Neural cell (in vitro differentiated cells): ENCODE measurements around the gene TNIP2. TPM values are rescaled to one million over a fixed set of nuclear protein-coding genes. Genes with fewer than 3 reads are reported as not detected.

ENCODE experiments used
- H2AFZ ChIP-seq: fragments of 200-600, 300-800 bp; sonication (generic), shearing (Covaris generic); 2 replicates; pipeline ENCODE4 v1.6.0; 2014; ENCODE audit warnings: low read depth, mild to moderate bottlenecking, antibody characterized with exemption, low read length, moderate library complexity
- H3F3A ChIP-seq: fragments of 200-600 bp; shearing (Covaris generic); 2 replicates; pipeline ENCODE4 v1.6.1; 2016; ENCODE audit warnings: mild to moderate bottlenecking, moderate library complexity, mixed read lengths, antibody characterized with exemption, low read length; ENCODE audit not compliant: insufficient read depth, poor library complexity, severe bottlenecking
- H3K27ac ChIP-seq: fragments of 200-600, 300-800 bp; sonication (generic), shearing (Covaris generic); 2 replicates; pipeline ENCODE4 v1.5.1; 2014; ENCODE audit warnings: mild to moderate bottlenecking, low read length, moderate library complexity
- H3K27me3 ChIP-seq: fragments of 300-800, 200-600 bp; sonication (generic), shearing (Covaris generic); 2 replicates; pipeline ENCODE4 v1.6.0; 2014; ENCODE audit warnings: mild to moderate bottlenecking, low read depth, low read length, moderate library complexity; ENCODE audit not compliant: insufficient read depth
- H3K36me3 ChIP-seq: fragments of 300-800, 200-600 bp; sonication (generic), shearing (Covaris generic); 2 replicates; pipeline ENCODE4 v1.5.1; 2014; ENCODE audit warnings: mild to moderate bottlenecking, antibody characterized with exemption, low read length, moderate library complexity; ENCODE audit not compliant: insufficient read depth
- H3K4me2 ChIP-seq: fragments of 300-800, 200-600 bp; sonication (generic), shearing (Covaris generic); 2 replicates; pipeline ENCODE4 v1.6.0; 2014; ENCODE audit warnings: mild to moderate bottlenecking, low read length
- H3K4me3 ChIP-seq: fragments of 300-800, 200-600 bp; sonication (generic), shearing (Covaris generic); 2 replicates; pipeline ENCODE4 v1.5.1; 2014; ENCODE audit warnings: mild to moderate bottlenecking, low read length, moderate library complexity
- H3K79me2 ChIP-seq: fragments of 200-600 bp; shearing (Covaris generic); replicated peaks from 2 replicates; pipeline ENCODE4 v1.6.0; 2014; ENCODE audit warnings: mild to moderate bottlenecking, low read length, moderate library complexity; ENCODE audit not compliant: insufficient read depth
- H3K9ac ChIP-seq: fragments of 300-800, 200-600 bp; sonication (generic), shearing (Covaris generic); 2 replicates; pipeline ENCODE4 v1.6.1; 2016; ENCODE audit warnings: mild to moderate bottlenecking, low read length, mixed read lengths
- H3K9me2 ChIP-seq: fragments of 200-600 bp; shearing (Covaris generic); 2 replicates; pipeline ENCODE4 v1.6.1; 2016; ENCODE audit warnings: mild to moderate bottlenecking, low read length, mixed read lengths; ENCODE audit not compliant: insufficient read depth
- H3K9me3 ChIP-seq: fragments of 200-600, 300-800 bp; sonication (generic), shearing (Covaris generic); 2 replicates; pipeline ENCODE4 v1.6.1; 2016; ENCODE audit warnings: mild to moderate bottlenecking, mixed run types, low read length, moderate library complexity, mixed read lengths
- H4K20me1 ChIP-seq: fragments of 200-600 bp; shearing (Covaris generic); 2 replicates; pipeline ENCODE4 v1.6.1; 2016; ENCODE audit warnings: mild to moderate bottlenecking, mixed run types; ENCODE audit not compliant: insufficient read depth
- EP300 ChIP-seq: fragments of 450-650 bp; conservative IDR thresholded peaks from 2 replicates; pipeline ENCODE4 v1.6.1; 2014; ENCODE audit warnings: antibody characterized with exemption, mild to moderate bottlenecking, moderate library complexity; ENCODE audit not compliant: poor library complexity, severe bottlenecking
- EZH2 ChIP-seq: fragments of 200-600, 300-800 bp; shearing (Covaris generic), sonication (generic); IDR thresholded peaks from 2 replicates; pipeline ENCODE4 v1.6.1; 2014; ENCODE audit warnings: antibody characterized with exemption, low read length, borderline replicate concordance, mild to moderate bottlenecking; ENCODE audit not compliant: insufficient read depth, poor library complexity, severe bottlenecking
- MXI1 ChIP-seq: fragments of 450-650 bp; conservative IDR thresholded peaks from 2 replicates; pipeline ENCODE4 v1.6.1; 2014; ENCODE audit warnings: antibody characterized with exemption, mild to moderate bottlenecking; ENCODE audit not compliant: poor library complexity, severe bottlenecking
- POLR2AphosphoS5 ChIP-seq: IDR thresholded peaks from 2 replicates; pipeline ENCODE4 v1.6.1; 2012
- RAD21 ChIP-seq: fragments of 450-650 bp; conservative IDR thresholded peaks from 2 replicates; pipeline ENCODE4 v1.6.1; 2014; ENCODE audit warnings: antibody characterized with exemption, mild to moderate bottlenecking, moderate library complexity
- SMC3 ChIP-seq: fragments of 450-650 bp; conservative IDR thresholded peaks from 2 replicates; pipeline ENCODE4 v1.6.1; 2014; ENCODE audit warnings: antibody characterized with exemption, mild to moderate bottlenecking, moderate library complexity; ENCODE audit not compliant: poor library complexity
- TAF1 ChIP-seq: IDR thresholded peaks from 2 replicates; pipeline ENCODE4 v1.6.1; 2012; ENCODE audit warnings: low read depth
- polyA plus RNA-seq: library from polyadenylated mRNA; depleted of rRNA; stranded (reverse); fragments of >200 nt; gene quantifications from 2 replicates; pipeline ENCODE4 v1.2.3, GENCODE V29; 2014
- TF ChIP-seq, protein P1 (sequence below): IDR thresholded peaks from 2 replicates; pipeline ENCODE4 v1.6.1; 2012; ENCODE audit warnings: borderline replicate concordance
- TF ChIP-seq, protein P2 (sequence below): fragments of 450-650 bp; IDR thresholded peaks from 2 replicates; pipeline ENCODE4 v1.5.1; 2014; ENCODE audit warnings: antibody characterized with exemption, mild to moderate bottlenecking, moderate library complexity; ENCODE audit not compliant: poor library complexity, severe bottlenecking

The TNIP2 gene
- polyA plus RNA-seq, 1 donor from 2014 or later: 13.0 TPM

GRCh38 chr4:2786152-2786671 is 30.1 kb upstream of the TNIP2 start:
- Histone ChIP-seq H3F3A (no peaks in the 10 kb centered on the region), H3K27me3 (no peaks in the 10 kb centered on the region), H3K4me2 (no peak overlapping the region), H3K79me2 (no peaks in the 10 kb centered on the region), H3K36me3 (no peaks in the 10 kb centered on the region), H2AFZ (no peak overlapping the region), H4K20me1 (no peaks in the 10 kb centered on the region), H3K9me2 (no peaks in the 10 kb centered on the region), H3K9me3 (no peaks in the 10 kb centered on the region), H3K9ac (no peak overlapping the region), H3K27ac (no peak overlapping the region), H3K4me3 (no peak overlapping the region)
- no peak for TF ChIP-seq MXI1
- no peak for TF ChIP-seq EP300
- TF ChIP-seq POLR2AphosphoS5: no peak
- no peak for TF ChIP-seq RAD21
- no peak for TF ChIP-seq TAF1
- TF ChIP-seq, protein P1, sequence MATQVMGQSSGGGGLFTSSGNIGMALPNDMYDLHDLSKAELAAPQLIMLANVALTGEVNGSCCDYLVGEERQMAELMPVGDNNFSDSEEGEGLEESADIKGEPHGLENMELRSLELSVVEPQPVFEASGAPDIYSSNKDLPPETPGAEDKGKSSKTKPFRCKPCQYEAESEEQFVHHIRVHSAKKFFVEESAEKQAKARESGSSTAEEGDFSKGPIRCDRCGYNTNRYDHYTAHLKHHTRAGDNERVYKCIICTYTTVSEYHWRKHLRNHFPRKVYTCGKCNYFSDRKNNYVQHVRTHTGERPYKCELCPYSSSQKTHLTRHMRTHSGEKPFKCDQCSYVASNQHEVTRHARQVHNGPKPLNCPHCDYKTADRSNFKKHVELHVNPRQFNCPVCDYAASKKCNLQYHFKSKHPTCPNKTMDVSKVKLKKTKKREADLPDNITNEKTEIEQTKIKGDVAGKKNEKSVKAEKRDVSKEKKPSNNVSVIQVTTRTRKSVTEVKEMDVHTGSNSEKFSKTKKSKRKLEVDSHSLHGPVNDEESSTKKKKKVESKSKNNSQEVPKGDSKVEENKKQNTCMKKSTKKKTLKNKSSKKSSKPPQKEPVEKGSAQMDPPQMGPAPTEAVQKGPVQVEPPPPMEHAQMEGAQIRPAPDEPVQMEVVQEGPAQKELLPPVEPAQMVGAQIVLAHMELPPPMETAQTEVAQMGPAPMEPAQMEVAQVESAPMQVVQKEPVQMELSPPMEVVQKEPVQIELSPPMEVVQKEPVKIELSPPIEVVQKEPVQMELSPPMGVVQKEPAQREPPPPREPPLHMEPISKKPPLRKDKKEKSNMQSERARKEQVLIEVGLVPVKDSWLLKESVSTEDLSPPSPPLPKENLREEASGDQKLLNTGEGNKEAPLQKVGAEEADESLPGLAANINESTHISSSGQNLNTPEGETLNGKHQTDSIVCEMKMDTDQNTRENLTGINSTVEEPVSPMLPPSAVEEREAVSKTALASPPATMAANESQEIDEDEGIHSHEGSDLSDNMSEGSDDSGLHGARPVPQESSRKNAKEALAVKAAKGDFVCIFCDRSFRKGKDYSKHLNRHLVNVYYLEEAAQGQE: no peak
- no peak for TF ChIP-seq SMC3
- TF ChIP-seq, protein P2, sequence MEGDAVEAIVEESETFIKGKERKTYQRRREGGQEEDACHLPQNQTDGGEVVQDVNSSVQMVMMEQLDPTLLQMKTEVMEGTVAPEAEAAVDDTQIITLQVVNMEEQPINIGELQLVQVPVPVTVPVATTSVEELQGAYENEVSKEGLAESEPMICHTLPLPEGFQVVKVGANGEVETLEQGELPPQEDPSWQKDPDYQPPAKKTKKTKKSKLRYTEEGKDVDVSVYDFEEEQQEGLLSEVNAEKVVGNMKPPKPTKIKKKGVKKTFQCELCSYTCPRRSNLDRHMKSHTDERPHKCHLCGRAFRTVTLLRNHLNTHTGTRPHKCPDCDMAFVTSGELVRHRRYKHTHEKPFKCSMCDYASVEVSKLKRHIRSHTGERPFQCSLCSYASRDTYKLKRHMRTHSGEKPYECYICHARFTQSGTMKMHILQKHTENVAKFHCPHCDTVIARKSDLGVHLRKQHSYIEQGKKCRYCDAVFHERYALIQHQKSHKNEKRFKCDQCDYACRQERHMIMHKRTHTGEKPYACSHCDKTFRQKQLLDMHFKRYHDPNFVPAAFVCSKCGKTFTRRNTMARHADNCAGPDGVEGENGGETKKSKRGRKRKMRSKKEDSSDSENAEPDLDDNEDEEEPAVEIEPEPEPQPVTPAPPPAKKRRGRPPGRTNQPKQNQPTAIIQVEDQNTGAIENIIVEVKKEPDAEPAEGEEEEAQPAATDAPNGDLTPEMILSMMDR: no peak
- TF ChIP-seq EZH2: no peak

GRCh38 chr4:2785613-2786012 is 29.5 kb upstream of the TNIP2 start:
- H4K20me1 ChIP-seq: no peaks in the 10 kb centered on the region
- H3K9me2 ChIP-seq: no peaks in the 10 kb centered on the region
- no peak overlapping the region for H3K4me3 ChIP-seq
- no peak overlapping the region for H3K27ac ChIP-seq
- H3K9ac ChIP-seq: no peak overlapping the region
- H2AFZ ChIP-seq: no peak overlapping the region
- no peaks in the 10 kb centered on the region for H3K9me3 ChIP-seq
- no peak overlapping the region for H3K4me2 ChIP-seq
- TF ChIP-seq EZH2 (no peak), MXI1 (no peak), SMC3 (no peak), RAD21 (no peak), POLR2AphosphoS5 (no peak), EP300 (no peak), TAF1 (no peak)
- TF ChIP-seq, protein P2: no peak
- TF ChIP-seq, protein P1: no peak
- H3K27me3 ChIP-seq: no peaks in the 10 kb centered on the region
- no peaks in the 10 kb centered on the region for H3K36me3 ChIP-seq
- H3F3A ChIP-seq: no peaks in the 10 kb centered on the region
- H3K79me2 ChIP-seq: no peaks in the 10 kb centered on the region
